Activated naive CD4-positive, alpha-beta T cell treated with anti-CD3 and anti-CD28 coated beads, Interleukin-2, amount 50 U/mL, for 24 hours (primary cell): ENCODE measurements around the gene ZBTB4.

Experiments used
- H3K27ac Mint-ChIP-seq: one replicate; pipeline ENCODE4 v1.8.0; 2021; ENCODE audit warnings: mild to moderate bottlenecking, mixed read lengths
- H3K27me3 Mint-ChIP-seq: one replicate; pipeline ENCODE4 v1.8.0; 2021; ENCODE audit warnings: mixed read lengths
- H3K36me3 Mint-ChIP-seq: one replicate; pipeline ENCODE4 v1.8.0; 2021; ENCODE audit warnings: mixed read lengths
- H3K4me1 Mint-ChIP-seq: one replicate; pipeline ENCODE4 v1.8.0; 2021; ENCODE audit warnings: mixed read lengths
- H3K4me3 Mint-ChIP-seq: one replicate; pipeline ENCODE4 v1.8.0; 2021; ENCODE audit warnings: mild to moderate bottlenecking, mixed read lengths
- H3K9me3 Mint-ChIP-seq: one replicate; pipeline ENCODE4 v1.8.0; 2021; ENCODE audit warnings: mixed read lengths

ZBTB4 gene

GRCh38 chr17:7410634-7411426, 68.6 kb downstream of the ZBTB4 start:
- Mint-ChIP-seq H3K36me3 (no peaks in the 10 kb centered on the region), H3K4me1 (peaks cover 10% of the 10 kb centered on the region), H3K27me3 (no peaks in the 10 kb centered on the region), H3K9me3 (no peaks in the 10 kb centered on the region), H3K27ac (peak overlapping the region; percentile 46), H3K4me3 (no peak overlapping the region)

DNA sequence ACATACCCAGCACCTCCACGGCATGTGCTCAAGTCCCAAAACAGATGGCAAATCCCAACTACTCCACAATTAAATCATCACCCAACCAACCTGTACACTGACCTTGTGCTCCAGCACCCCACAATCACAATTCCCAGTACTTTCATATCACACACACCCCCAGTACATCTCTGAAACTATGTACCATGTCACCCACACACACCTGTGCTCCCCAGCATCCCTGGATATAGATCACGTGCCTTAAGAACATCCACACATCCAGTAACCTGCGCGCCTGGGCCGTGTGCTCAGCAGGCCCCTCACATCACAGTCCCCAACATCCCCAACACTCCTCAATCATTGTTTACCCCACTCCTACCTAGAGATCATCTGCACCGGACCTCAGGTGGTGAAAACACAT, 69.7 kb downstream of the ZBTB4 start:
- Mint-ChIP-seq H3K4me1 (peaks cover 14% of the 10 kb centered on the region), H3K9me3 (no peaks in the 10 kb centered on the region), H3K4me3 (no peak overlapping the region), H3K27me3 (no peaks in the 10 kb centered on the region), H3K27ac (no peak overlapping the region), H3K36me3 (no peaks in the 10 kb centered on the region)
